Astrocyte (in vitro differentiated cells and primary cell): ENCODE data around the gene ADGRG6.

Experiments
- EZH2 ChIP-seq: IDR thresholded peaks from 2 replicates; pipeline ENCODE4 v1.6.1; 2012; ENCODE audit warnings: mild to moderate bottlenecking, low read length, inconsistent platforms; ENCODE audit not compliant: insufficient read depth
- TF ChIP-seq, protein P1 (sequence below): IDR thresholded peaks from 2 replicates; pipeline ENCODE4 v1.5.1; 2011; ENCODE audit warnings: low read depth, mild to moderate bottlenecking, inconsistent platforms, low read length, moderate library complexity; ENCODE audit not compliant: insufficient read depth

- TF ChIP-seq, protein P1, sequence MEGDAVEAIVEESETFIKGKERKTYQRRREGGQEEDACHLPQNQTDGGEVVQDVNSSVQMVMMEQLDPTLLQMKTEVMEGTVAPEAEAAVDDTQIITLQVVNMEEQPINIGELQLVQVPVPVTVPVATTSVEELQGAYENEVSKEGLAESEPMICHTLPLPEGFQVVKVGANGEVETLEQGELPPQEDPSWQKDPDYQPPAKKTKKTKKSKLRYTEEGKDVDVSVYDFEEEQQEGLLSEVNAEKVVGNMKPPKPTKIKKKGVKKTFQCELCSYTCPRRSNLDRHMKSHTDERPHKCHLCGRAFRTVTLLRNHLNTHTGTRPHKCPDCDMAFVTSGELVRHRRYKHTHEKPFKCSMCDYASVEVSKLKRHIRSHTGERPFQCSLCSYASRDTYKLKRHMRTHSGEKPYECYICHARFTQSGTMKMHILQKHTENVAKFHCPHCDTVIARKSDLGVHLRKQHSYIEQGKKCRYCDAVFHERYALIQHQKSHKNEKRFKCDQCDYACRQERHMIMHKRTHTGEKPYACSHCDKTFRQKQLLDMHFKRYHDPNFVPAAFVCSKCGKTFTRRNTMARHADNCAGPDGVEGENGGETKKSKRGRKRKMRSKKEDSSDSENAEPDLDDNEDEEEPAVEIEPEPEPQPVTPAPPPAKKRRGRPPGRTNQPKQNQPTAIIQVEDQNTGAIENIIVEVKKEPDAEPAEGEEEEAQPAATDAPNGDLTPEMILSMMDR = no peak
- no peak for TF ChIP-seq EZH2
Measured at GRCh38 chr6:142413111-142413510, 111.3 kb downstream of the ADGRG6 start.
